ENCODE measurements around the gene SMIM34.
"Not testable (repeated sequence)": the region's sequence is repeated elsewhere in the genome, so short reads cannot be mapped to it uniquely, and the experiment has no call there.

SMIM34 gene

DNA sequence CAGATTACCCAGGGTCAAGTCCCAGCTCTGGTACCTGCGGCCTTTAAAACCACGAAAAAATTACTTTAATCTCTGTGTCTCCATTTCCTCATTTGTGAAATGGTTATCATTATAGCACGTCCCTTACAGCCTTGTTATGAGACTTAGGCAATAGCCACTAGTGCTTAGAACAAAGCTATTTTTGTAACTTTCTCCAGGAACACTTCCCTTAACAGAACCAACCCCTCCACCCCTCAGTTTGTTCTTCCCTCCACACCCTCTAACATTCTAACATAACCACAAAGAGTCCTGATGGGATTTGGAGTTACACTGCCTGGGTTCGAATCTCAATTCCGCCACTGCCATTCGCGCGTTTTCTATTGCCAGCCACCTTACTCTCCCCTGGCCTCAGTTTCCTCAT is 49.3 kb downstream of the SMIM34 start:
- not testable (repeated sequence) for DNase-seq (ENCODE audit: low read depth)

DNA sequence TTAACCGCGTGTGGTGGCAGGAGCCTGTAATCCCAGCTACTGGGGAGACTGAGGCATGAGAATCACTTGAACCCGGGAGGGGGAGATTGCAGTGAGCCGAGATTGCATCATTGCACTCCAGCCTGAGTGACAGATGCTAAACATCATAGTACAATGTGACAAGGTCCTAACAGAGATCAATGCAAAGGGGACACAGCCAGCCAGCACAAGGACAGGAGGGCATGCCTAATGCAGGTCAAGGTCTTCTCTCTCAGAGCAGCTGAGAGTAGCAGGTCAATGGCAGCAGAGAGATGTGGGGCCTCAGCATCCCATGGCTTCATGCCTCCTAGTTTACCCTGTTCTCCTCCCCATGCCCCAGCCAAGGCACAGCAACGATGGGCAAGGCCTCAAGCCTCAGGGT is 51.4 kb downstream of the SMIM34 start:
- no peak for DNase-seq (ENCODE audit: low read depth)

DNA sequence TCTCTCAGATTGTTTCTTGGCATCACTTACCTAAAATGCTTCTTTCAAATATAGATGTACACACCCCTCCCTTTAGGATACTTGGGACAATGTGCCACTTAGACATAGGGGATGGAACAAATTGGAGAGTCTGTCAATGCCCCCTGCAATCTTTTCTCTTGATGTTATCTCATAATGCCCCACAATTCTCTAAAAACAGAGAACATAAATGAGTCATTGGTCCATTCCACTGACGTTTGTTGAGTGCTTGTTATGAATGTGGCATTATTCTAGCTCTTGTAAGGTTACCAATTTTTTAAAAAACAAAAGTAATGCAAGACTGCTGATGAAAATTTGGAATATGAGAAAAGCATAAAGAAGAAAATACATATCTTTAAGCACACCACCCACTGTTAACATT is 54.0 kb downstream of the SMIM34 start:
- no peak for DNase-seq (ENCODE audit: low read depth)
